ENCODE data around the gene ATP2C2. TPM values are rescaled to one million over a fixed set of nuclear protein-coding genes. Genes with fewer than 3 reads are reported as not detected.

The ATP2C2 gene
- total and polyA plus RNA-seq, 2 donors (not counting 1 experiment from before 2014, with no cell fraction given): not detected

DNA sequence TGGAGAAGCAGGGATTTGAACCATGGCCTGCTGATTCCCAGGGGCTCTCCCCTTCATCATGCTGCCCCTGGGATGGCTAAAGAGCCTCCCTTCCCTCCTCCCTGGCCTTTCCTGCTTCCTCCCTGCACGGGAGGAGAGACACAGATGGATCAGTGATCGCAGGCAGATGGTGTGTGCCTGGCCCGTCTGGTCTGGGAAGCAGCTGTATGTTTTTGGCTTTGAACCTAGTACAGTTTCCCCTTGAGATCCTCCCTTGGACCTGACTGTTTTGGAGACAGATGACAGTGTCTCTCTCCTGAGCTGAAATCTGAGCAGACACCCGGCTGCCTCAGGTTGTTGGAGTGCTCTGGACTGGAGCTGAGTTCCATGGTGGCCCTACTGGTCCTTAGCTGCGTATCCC, 29.0 kb upstream of the ATP2C2 start:
- WGBS (ENCODE audit: insufficient coverage): 64% methylated on average over 4 of the region's 5 CpGs
- Mint-ChIP-seq H3K4me3 (no peak overlapping the region), H3K4me1 (no peaks in the 10 kb centered on the region), H3K27me3 (peaks cover 4% of the 10 kb centered on the region), H3K9me3 (ENCODE audit: insufficient read depth) (peaks cover 7% of the 10 kb centered on the region), H3K27ac (no peak overlapping the region)
- no peaks in the 10 kb centered on the region for H3K79me2 ChIP-seq (ENCODE audit: control insufficient read depth, insufficient read depth, low read length)
- H4K20me1 ChIP-seq (ENCODE audit: control insufficient read depth, insufficient read depth, low read length, poor library complexity, severe bottlenecking): no peaks in the 10 kb centered on the region
- H2AFZ ChIP-seq (ENCODE audit: insufficient read depth, low read depth, low read length, poor library complexity, severe bottlenecking): no peak overlapping the region
- no peaks in the 10 kb centered on the region for H3K27me3 ChIP-seq (replicated peaks in 1 of 4; ENCODE audit: control extremely low read depth in 1 of 4, control insufficient read depth in 3 of 4, insufficient read depth in 4 of 4, low read length in 3 of 4)
- H3K4me1 ChIP-seq (ENCODE audit: control insufficient read depth in 2 of 2, insufficient read depth in 2 of 2, low read length in 2 of 2): no peaks in the 10 kb centered on the region
- H3K9ac ChIP-seq (ENCODE audit: low read length): no peak overlapping the region
- peaks cover 0 to 20% (median 0%) of the 10 kb centered on the region in 3 donors for H3K9me3 ChIP-seq (ENCODE audit: control extremely low read depth in 1 of 3, control insufficient read depth in 2 of 3, insufficient read depth in 1 of 3, low read length in 2 of 3)
- ATAC-seq (ENCODE audit: low read depth) (no peak), DNase-seq (no peak)
- H3K4me3 ChIP-seq (ENCODE audit: control extremely low read depth in 1 of 5, extremely low read depth in 1 of 5, insufficient read depth in 1 of 5, low read depth in 2 of 5, low read length in 4 of 5): no peak overlapping the region
- TF ChIP-seq, protein P1, sequence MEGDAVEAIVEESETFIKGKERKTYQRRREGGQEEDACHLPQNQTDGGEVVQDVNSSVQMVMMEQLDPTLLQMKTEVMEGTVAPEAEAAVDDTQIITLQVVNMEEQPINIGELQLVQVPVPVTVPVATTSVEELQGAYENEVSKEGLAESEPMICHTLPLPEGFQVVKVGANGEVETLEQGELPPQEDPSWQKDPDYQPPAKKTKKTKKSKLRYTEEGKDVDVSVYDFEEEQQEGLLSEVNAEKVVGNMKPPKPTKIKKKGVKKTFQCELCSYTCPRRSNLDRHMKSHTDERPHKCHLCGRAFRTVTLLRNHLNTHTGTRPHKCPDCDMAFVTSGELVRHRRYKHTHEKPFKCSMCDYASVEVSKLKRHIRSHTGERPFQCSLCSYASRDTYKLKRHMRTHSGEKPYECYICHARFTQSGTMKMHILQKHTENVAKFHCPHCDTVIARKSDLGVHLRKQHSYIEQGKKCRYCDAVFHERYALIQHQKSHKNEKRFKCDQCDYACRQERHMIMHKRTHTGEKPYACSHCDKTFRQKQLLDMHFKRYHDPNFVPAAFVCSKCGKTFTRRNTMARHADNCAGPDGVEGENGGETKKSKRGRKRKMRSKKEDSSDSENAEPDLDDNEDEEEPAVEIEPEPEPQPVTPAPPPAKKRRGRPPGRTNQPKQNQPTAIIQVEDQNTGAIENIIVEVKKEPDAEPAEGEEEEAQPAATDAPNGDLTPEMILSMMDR (IDR thresholded peaks at IDR 0.05): no peak
- TF ChIP-seq EZH2 (IDR thresholded peaks at IDR 0.05; ENCODE audit: borderline replicate concordance, insufficient read depth, low read depth, low read length, poor library complexity, severe bottlenecking): no peak
- no peaks in the 10 kb centered on the region for H3K36me3 ChIP-seq (replicated peaks in 1 of 2; ENCODE audit: control extremely low read depth in 1 of 2, control insufficient read depth in 1 of 2, extremely low read depth in 1 of 2, insufficient read depth in 2 of 2, low read length in 1 of 2)
- intact Hi-C loops (cut with micrococcal nuclease): no loop called here
- CTCF ChIA-PET: no interaction called here
- H3K4me2 ChIP-seq (replicated peaks; ENCODE audit: low read depth, low read length, poor library complexity, severe bottlenecking): no peak overlapping the region
- POLR2A ChIA-PET: no interaction called here
- H3K27ac ChIP-seq (ENCODE audit: low read length in 2 of 2): no peak overlapping the region

DNA sequence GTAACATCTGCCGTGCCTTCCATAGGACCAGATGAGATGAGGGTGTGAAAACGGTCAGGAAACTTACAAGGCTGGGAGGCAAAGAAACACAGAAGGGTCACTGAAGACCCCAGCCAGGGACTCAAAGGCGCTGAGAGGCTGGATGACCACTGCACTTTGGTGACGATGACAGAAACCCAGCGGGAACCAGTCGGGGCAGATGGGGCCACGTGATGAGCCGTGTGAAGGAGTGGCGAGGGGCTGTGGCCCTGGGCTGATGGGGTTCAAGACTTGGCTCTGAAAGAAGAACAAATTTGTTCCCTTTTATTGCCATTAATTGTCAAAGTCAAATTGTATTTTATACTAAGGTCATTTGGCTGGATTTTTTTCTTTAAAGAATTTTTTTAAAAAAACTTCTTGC, 28.6 kb upstream of the ATP2C2 start:
- no peak overlapping the region for H3K27ac ChIP-seq (ENCODE audit: low read length in 2 of 2)
- ChIA-PET CTCF (no interaction called here), POLR2A (no interaction called here)
- no peak for DNase-seq
- H3K4me2 ChIP-seq (replicated peaks; ENCODE audit: low read depth, low read length, poor library complexity, severe bottlenecking): no peak overlapping the region
- ATAC-seq (ENCODE audit: low read depth): no peak
- TF ChIP-seq, protein P1 (IDR thresholded peaks at IDR 0.05): no peak
- no peak for TF ChIP-seq EZH2 (IDR thresholded peaks at IDR 0.05; ENCODE audit: borderline replicate concordance, insufficient read depth, low read depth, low read length, poor library complexity, severe bottlenecking)
- H3K9me3 Mint-ChIP-seq (ENCODE audit: insufficient read depth): peaks cover 7% of the 10 kb centered on the region
- H3K9me3 ChIP-seq (ENCODE audit: control extremely low read depth in 1 of 3, control insufficient read depth in 2 of 3, insufficient read depth in 1 of 3, low read length in 2 of 3): peaks cover 0 to 17% (median 0%) of the 10 kb centered on the region in 3 donors
- no peaks in the 10 kb centered on the region for H3K36me3 ChIP-seq (replicated peaks in 1 of 2; ENCODE audit: control extremely low read depth in 1 of 2, control insufficient read depth in 1 of 2, extremely low read depth in 1 of 2, insufficient read depth in 2 of 2, low read length in 1 of 2)
- intact Hi-C loops (cut with micrococcal nuclease): no loop called here
- H3K9ac ChIP-seq (ENCODE audit: low read length): no peak overlapping the region
- H3K4me3 ChIP-seq (ENCODE audit: control extremely low read depth in 1 of 5, extremely low read depth in 1 of 5, insufficient read depth in 1 of 5, low read depth in 2 of 5, low read length in 4 of 5): no peak overlapping the region
- H3K27me3 ChIP-seq (replicated peaks in 1 of 4; ENCODE audit: control extremely low read depth in 1 of 4, control insufficient read depth in 3 of 4, insufficient read depth in 4 of 4, low read length in 3 of 4): no peaks in the 10 kb centered on the region
- no peaks in the 10 kb centered on the region for H3K79me2 ChIP-seq (ENCODE audit: control insufficient read depth, insufficient read depth, low read length)
- peaks cover 4% of the 10 kb centered on the region for H3K27me3 Mint-ChIP-seq
- WGBS (ENCODE audit: insufficient coverage): 88% methylated on average over 7 of the region's 9 CpGs
- H3K4me3 Mint-ChIP-seq: no peak overlapping the region
- no peak overlapping the region for H2AFZ ChIP-seq (ENCODE audit: insufficient read depth, low read depth, low read length, poor library complexity, severe bottlenecking)
- no peak overlapping the region for H3K27ac Mint-ChIP-seq
- H3K4me1 Mint-ChIP-seq: no peaks in the 10 kb centered on the region
- no peaks in the 10 kb centered on the region for H4K20me1 ChIP-seq (ENCODE audit: control insufficient read depth, insufficient read depth, low read length, poor library complexity, severe bottlenecking)
- H3K4me1 ChIP-seq (ENCODE audit: control insufficient read depth in 2 of 2, insufficient read depth in 2 of 2, low read length in 2 of 2): no peaks in the 10 kb centered on the region

All from B cell (primary cell).